ENCODE data around the gene VSTM4. TPM values are rescaled to one million over a fixed set of nuclear protein-coding genes. Genes with fewer than 3 reads are reported as not detected.
A peak's percentile ranks its signal among the peaks of the same experiment; 100 is the strongest.

VSTM4 gene
- total RNA-seq, 2 donors from 2014 or later = 0.06 to 0.13 TPM

DNA sequence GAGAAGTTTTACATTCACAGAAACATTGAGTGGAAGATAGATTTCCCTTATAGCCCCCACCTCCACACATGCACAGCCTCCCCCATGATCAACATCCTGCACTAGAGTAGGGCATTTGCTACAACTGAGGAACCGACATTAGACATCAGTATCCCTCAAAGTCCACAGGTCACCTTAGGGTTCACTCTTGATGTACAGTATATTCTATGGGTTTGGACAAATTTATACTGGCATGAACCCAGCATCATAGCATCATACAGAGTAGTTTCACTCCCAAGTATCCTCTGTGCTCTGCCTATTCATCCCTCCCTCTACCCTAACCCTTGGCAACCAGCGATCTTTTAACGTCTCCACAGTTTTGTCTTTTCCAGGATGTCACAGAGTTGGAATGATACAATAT, 64.4 kb downstream of the VSTM4 start:
- Mint-ChIP-seq H3K4me3 (no peak overlapping the region), H3K36me3 (ENCODE audit: low read depth) (no peaks in the 10 kb centered on the region), H3K27ac (no peak overlapping the region), H3K4me1 (no peaks in the 10 kb centered on the region), H3K9me3 (no peaks in the 10 kb centered on the region), H3K27me3 (peaks cover 15% of the 10 kb centered on the region)
- ATAC-seq (replicated peaks) = no peak

DNA sequence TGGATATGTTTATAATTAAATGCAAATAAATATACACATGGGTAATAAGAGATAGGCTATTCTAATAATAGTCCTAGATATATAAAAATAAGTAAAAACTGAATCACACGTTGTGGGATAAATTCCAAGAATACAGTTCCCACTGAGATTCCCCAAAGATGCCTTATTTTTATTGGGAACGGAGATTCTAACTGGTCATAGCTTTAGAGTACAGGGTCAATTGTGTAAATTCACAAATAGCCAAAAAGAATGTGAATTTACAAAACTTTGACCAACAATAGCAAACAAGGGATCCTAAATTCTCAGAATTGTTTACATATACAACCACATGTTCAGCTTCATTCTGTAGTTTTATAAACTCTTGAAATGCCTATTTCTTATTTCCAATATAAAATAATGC, 65.0 kb downstream of the VSTM4 start:
- H3K36me3 Mint-ChIP-seq (ENCODE audit: low read depth) = no peaks in the 10 kb centered on the region

DNA sequence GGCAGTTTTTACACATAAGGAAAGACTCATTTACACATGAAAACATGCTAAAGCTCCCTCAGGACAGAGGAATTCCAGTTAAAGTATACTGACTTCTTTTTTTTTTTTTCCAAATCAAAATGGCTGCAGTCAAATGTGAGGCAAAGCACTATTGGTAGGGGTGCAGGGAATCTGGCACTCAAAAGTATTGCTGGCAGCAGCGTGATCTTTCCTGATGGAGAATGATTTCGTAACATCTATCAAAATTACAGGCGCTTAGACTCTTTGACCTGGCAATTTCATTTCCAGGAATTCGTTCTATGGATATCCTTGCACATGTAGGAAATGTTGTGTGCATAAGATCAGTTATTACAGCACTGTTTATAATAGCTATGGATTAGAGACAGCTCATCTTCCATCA, 65.7 kb downstream of the VSTM4 start:
- Mint-ChIP-seq H3K27ac (no peak overlapping the region), H3K4me3 (no peak overlapping the region), H3K4me1 (no peaks in the 10 kb centered on the region), H3K9me3 (no peaks in the 10 kb centered on the region), H3K36me3 (ENCODE audit: low read depth) (no peaks in the 10 kb centered on the region), H3K27me3 (peaks cover 15% of the 10 kb centered on the region)
- ATAC-seq (replicated peaks) = no peak

More for the DNA sequence above, 65.0 kb downstream of the VSTM4 start:
- Mint-ChIP-seq H3K4me3 (no peak overlapping the region), H3K4me1 (no peaks in the 10 kb centered on the region), H3K27me3 (peaks cover 15% of the 10 kb centered on the region), H3K9me3 (no peaks in the 10 kb centered on the region), H3K27ac (no peak overlapping the region)
- ATAC-seq (replicated peaks) = no peak

DNA sequence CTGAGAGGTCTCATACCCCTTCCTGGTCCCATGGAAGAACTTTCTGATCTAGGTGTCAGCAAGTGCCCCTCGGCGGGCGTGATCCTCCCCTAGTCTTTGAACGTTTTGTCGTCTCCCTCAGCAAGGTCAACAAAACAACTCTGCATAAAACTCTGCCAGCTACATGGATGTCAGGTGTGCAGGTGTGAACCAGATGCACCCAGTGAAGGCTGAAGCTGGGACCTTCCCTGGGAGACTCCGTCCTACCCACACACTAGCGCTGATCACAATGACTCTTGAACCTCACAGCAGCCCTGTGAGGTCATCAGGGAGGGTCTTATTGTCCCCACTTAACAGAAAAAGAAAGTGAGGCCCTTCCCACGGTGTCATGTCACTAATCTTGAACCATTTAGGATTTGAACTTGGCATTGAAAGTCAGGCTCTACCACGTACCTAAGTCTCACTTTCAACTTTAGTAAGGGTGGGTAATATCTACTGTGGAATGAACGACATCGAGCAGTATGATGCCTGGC, 68.1 kb downstream of the VSTM4 start:
- H3K4me3 Mint-ChIP-seq = no peak overlapping the region
- no peak overlapping the region for H3K27ac Mint-ChIP-seq
- H3K9me3 Mint-ChIP-seq = no peaks in the 10 kb centered on the region
- ATAC-seq (replicated peaks) = no peak
- peaks cover 17% of the 10 kb centered on the region for H3K27me3 Mint-ChIP-seq
- no peaks in the 10 kb centered on the region for H3K36me3 Mint-ChIP-seq (ENCODE audit: low read depth)
- H3K4me1 Mint-ChIP-seq = no peaks in the 10 kb centered on the region

DNA sequence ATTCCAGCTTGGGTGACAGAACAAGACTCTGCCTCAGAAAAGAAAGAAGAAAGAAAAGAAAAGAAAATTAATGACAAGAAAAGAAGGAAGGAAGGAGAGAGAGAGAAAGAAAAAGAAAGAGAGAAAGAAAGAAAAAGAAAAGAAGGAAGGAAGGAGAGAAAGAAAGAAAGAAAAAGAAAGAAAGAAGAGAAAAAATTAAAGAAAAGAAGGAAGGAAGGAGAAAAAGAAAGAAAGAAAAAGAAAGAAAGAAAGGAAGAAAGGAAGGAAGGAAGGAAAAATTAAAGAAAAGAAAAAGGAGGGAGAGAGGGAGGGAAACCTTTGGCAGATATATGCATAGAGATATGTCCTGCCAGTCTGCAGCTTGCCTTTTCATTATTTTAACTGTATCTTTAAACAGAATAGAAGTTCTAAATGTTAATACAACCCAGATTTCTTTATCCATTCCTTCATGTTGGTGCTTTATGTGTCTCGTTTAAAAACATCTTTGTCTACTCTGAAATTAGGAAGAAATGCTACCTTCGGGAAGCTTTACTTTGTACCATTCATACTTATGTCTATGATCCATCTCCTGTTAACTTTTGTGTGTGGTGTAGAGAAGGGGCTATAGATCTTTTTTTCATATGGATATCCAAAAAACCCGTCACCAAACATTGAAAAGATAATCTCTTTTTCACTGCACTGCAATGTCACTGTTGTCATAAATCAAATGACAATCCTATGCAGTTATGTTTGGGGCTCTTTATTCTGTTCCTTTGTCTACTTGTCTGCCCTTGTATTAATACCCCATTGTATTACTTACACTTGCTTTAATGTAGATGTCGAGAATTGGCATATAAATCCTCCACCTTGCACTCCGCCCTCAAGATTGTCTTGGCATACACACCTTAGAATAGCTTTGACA, 70.8 kb downstream of the VSTM4 start:
- Mint-ChIP-seq H3K27ac (no peak overlapping the region), H3K9me3 (no peaks in the 10 kb centered on the region), H3K4me1 (no peaks in the 10 kb centered on the region), H3K36me3 (ENCODE audit: low read depth) (no peaks in the 10 kb centered on the region), H3K4me3 (no peak overlapping the region), H3K27me3 (peaks cover 11% of the 10 kb centered on the region)
- no peak for ATAC-seq (replicated peaks)

DNA sequence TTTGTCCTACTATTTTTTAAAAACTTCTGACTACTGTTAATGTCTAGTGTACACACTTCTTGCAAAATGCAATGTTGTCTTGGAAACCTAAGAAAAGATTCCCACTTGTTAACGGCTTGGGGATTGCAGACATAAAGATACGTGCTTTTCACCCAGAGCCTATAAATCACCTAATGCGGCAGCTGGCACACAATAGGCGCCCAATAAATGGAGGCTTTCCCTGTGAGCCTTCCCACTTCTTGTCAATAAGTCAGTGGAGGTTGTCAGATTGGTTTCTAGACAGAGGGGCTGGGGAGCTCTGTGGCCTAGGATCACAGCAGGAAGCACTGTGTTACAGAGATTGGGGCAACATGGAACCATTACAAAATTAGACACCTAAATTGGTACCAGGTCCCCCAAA, 74.7 kb downstream of the VSTM4 start:
- no peak for ATAC-seq (replicated peaks)
- no peaks in the 10 kb centered on the region for H3K4me1 Mint-ChIP-seq
- no peaks in the 10 kb centered on the region for H3K36me3 Mint-ChIP-seq (ENCODE audit: low read depth)
- no peak overlapping the region for H3K4me3 Mint-ChIP-seq
- H3K27me3 Mint-ChIP-seq = peaks cover 8% of the 10 kb centered on the region
- no peak overlapping the region for H3K27ac Mint-ChIP-seq
- H3K9me3 Mint-ChIP-seq = no peaks in the 10 kb centered on the region

DNA sequence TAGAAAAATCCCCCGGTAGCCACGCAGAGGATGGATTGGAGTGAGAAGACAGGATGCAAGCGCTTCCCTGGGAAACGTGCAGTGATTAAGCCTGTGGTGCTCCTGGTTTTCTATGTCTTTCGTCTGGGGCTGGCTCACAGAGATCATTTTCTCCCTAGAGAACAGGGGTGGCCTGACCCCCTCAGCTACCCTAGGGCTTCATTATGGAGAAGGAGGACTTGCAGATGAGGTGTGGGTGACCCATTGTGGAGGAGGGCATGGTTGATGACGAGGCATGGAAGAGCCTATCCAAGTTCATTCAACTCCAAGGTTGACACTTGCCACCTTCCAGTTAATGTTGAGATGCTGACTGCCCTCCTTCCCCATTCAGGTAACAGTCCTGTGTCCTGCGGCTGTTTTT, 75.9 kb downstream of the VSTM4 start:
- peaks cover 8% of the 10 kb centered on the region for H3K27me3 Mint-ChIP-seq
- ATAC-seq (replicated peaks) = no peak
- H3K4me1 Mint-ChIP-seq = no peaks in the 10 kb centered on the region
- H3K36me3 Mint-ChIP-seq (ENCODE audit: low read depth) = no peaks in the 10 kb centered on the region
- H3K4me3 Mint-ChIP-seq = no peak overlapping the region
- H3K27ac Mint-ChIP-seq = no peak overlapping the region
- no peaks in the 10 kb centered on the region for H3K9me3 Mint-ChIP-seq

DNA sequence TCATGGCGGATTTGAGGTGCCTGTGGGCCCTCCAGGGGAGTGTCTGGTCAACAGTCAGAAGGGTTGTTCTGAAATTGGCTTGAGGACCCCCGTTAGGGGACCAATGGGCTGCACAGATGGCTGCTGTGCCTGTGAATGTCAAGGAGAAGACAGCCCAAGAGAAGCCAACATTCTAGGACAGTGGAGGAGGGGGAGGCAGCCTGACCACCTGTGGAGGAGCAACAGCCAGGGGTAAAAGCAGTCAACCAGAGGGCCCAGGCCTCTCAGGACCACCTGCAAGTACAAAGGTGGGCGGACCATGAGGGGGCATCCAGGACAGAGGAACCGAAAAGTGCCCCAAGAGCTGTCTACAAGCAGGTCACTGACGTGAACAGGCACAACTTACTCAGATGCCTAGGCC, 76.6 kb downstream of the VSTM4 start:
- no peak for ATAC-seq (replicated peaks)
- Mint-ChIP-seq H3K9me3 (no peaks in the 10 kb centered on the region), H3K4me3 (no peak overlapping the region), H3K27me3 (peaks cover 8% of the 10 kb centered on the region), H3K27ac (no peak overlapping the region), H3K36me3 (ENCODE audit: low read depth) (no peaks in the 10 kb centered on the region), H3K4me1 (no peaks in the 10 kb centered on the region)

DNA sequence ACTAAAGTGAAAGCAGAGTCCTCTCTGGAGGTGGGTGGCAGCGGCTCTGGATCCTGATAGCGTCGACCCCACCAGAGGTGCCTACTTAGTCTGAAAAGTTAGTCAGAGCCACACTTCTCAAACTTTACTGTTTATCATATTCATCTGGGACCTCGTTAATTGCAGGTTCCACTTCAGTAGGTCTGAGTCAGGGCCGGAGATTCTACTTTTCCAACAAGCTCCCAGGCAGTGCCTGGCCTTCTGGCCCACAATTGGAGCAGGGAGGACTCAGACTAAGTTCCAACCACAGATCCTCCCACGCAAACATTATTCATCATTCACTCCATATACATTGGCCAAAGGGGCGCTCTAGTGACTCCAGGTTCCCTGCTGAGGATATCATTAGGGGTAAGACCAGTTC, 78.1 kb downstream of the VSTM4 start:
- Mint-ChIP-seq H3K27ac (no peak overlapping the region), H3K9me3 (no peaks in the 10 kb centered on the region), H3K4me1 (no peaks in the 10 kb centered on the region), H3K27me3 (peaks cover 4% of the 10 kb centered on the region), H3K4me3 (no peak overlapping the region), H3K36me3 (ENCODE audit: low read depth) (no peaks in the 10 kb centered on the region)
- peak; percentile 19 for ATAC-seq (replicated peaks)

DNA sequence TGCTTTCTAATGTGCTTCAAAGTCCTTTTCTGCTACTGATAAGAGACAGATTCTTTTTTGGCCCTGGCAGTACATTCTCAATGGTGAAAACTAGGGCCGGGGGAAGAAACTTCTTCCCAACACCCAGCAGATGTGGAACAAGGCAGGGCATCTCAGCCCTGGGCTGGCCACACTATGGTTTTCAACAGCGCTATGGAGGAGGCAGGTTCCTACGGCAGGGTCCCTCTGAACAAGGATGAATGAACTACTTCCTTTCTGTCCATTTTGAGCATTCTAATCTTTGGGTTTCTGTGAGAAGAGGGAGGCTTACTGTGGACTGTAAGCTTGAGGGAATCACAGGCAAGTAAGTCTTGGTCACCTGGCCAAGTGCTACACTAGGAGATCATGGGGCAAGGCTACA, 78.7 kb downstream of the VSTM4 start:
- H3K27me3 Mint-ChIP-seq = peaks cover 4% of the 10 kb centered on the region
- no peaks in the 10 kb centered on the region for H3K9me3 Mint-ChIP-seq
- H3K27ac Mint-ChIP-seq = no peak overlapping the region
- no peak for ATAC-seq (replicated peaks)
- H3K36me3 Mint-ChIP-seq (ENCODE audit: low read depth) = no peaks in the 10 kb centered on the region
- no peaks in the 10 kb centered on the region for H3K4me1 Mint-ChIP-seq
- H3K4me3 Mint-ChIP-seq = no peak overlapping the region

DNA sequence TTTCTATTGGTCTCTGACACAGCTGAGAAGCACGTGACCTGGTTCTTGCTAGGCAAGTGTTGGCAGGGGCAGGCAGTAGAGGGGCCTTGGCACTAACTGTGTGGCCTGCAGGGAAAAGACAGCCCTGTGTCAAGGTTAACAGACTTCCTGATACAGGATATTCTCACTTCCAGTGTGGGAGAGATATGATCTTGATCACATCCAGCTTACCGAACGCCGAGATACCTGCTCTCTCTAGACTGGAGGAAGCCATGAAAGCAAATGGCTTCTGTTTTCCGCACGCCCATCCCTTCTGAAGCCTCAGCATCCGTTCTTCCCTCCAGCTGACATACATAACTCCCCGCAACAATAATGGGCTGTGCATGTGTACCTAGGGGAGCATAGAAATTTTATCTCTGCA, 79.4 kb downstream of the VSTM4 start:
- H3K4me3 Mint-ChIP-seq = no peak overlapping the region
- peaks cover 4% of the 10 kb centered on the region for H3K27me3 Mint-ChIP-seq
- H3K27ac Mint-ChIP-seq = no peak overlapping the region
- H3K36me3 Mint-ChIP-seq (ENCODE audit: low read depth) = no peaks in the 10 kb centered on the region
- H3K4me1 Mint-ChIP-seq = no peaks in the 10 kb centered on the region
- no peaks in the 10 kb centered on the region for H3K9me3 Mint-ChIP-seq
- ATAC-seq (replicated peaks) = no peak

DNA sequence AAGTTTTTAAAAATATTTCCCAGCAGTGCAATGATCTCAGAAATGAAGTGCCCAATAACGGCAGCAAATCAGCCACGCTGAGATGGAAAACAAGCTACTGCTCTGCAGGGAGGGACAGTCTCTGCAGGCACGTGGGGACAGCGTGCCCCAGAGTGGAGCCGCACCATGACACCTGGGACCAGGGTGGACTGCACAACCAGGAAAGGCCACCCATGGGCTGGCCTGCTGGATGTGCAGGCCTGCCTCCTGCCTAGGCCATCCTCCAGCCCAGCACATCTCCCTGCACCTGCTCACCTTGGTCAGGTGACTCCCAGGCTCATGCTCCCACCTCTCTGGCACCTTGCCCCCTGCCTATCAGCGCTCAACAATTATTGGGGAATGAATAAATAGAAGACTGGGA, 80.4 kb downstream of the VSTM4 start:
- Mint-ChIP-seq H3K9me3 (no peaks in the 10 kb centered on the region), H3K4me3 (no peak overlapping the region), H3K36me3 (ENCODE audit: low read depth) (no peaks in the 10 kb centered on the region), H3K4me1 (no peaks in the 10 kb centered on the region), H3K27ac (no peak overlapping the region), H3K27me3 (peaks cover 4% of the 10 kb centered on the region)
- no peak for ATAC-seq (replicated peaks)

DNA sequence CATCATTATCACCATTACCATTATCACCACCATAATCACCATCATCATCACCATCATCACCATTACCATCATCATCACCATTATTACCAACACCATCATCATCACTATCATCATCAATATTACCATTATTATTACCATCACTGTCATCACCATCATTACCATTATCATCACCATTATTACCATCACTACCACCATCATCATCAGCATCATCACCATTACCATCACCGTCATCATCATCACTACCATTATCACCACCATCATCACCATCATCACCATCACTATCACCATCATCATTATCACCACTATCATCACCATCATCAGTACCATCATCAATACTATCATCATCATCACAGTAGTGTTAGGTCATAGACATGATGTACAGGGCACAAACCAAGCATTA, 81.4 kb downstream of the VSTM4 start:
- Mint-ChIP-seq H3K27me3 (peaks cover 4% of the 10 kb centered on the region), H3K27ac (no peak overlapping the region), H3K4me3 (no peak overlapping the region), H3K4me1 (no peaks in the 10 kb centered on the region), H3K36me3 (ENCODE audit: low read depth) (no peaks in the 10 kb centered on the region), H3K9me3 (no peaks in the 10 kb centered on the region)
- ATAC-seq (replicated peaks) = no peak

DNA sequence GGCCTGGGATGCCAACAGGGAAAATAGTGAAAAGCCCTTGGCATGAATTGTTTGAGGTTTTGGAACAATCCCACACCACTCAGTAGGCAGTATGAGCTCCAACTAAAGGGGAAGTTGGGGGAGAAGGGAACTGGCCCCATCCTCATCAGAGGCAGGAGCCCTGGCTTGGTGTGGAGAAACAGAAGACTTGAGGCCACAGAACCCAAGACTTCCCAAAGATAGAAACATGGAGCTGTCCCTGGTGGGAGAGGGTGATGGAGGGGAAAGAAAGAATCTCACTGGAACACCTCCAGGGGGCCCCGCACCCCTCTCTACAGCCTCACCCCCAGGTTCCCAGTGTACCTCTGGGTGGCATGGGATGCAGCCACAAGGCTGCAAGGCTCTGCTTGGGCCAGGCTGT, 85.7 kb downstream of the VSTM4 start:
- no peaks in the 10 kb centered on the region for H3K27me3 Mint-ChIP-seq
- H3K4me1 Mint-ChIP-seq = no peaks in the 10 kb centered on the region
- H3K4me3 Mint-ChIP-seq = no peak overlapping the region
- H3K27ac Mint-ChIP-seq = no peak overlapping the region
- H3K36me3 Mint-ChIP-seq (ENCODE audit: low read depth) = no peaks in the 10 kb centered on the region
- ATAC-seq (replicated peaks) = no peak
- no peaks in the 10 kb centered on the region for H3K9me3 Mint-ChIP-seq

DNA sequence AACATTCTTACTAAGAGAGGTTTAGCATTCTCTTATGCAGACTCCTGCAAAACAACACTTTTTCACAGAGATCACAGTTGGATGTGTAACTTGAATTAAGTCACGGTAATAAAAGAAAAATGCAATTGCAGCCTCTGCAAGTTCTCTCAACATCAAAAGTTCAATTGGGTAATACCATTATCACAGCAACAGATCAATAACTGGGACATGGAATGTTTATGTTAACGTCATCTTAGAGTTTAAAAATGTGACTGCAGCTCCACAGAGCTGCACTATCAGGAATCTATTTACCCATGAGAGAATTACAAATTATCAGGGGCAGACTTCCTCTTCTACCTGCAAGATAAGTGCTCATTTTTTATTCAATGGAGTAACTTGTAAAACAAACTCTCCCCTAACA, 86.7 kb downstream of the VSTM4 start:
- no peak for ATAC-seq (replicated peaks)
- Mint-ChIP-seq H3K9me3 (no peaks in the 10 kb centered on the region), H3K36me3 (ENCODE audit: low read depth) (no peaks in the 10 kb centered on the region)

More for the DNA sequence above, 86.7 kb downstream of the VSTM4 start:
- Mint-ChIP-seq H3K4me3 (no peak overlapping the region), H3K27ac (no peak overlapping the region), H3K4me1 (no peaks in the 10 kb centered on the region), H3K27me3 (no peaks in the 10 kb centered on the region)

All from activated T-helper 17 cell treated with anti-CD3 and anti-CD28 coated beads, Interleukin-2, amount 50 U/mL, for 72 hours (primary cell).